Hippocampal formation (tissue), 2 donors: ENCODE measurements around the gene GLUD1.
"Not testable (repeated sequence)": the region's sequence is repeated elsewhere in the genome, so short reads cannot be mapped to it uniquely, and the experiment has no call there.

Experiments
- DNase-seq, 2 donors: peaks; one replicate each; lab custom pipeline; 2025; lab: John Stamatoyannopoulos, UW

Gene GLUD1

GRCh38 chr10:87090779-87091178 is 3.9 kb downstream of the GLUD1 start:
- no peak for DNase-seq

DNA sequence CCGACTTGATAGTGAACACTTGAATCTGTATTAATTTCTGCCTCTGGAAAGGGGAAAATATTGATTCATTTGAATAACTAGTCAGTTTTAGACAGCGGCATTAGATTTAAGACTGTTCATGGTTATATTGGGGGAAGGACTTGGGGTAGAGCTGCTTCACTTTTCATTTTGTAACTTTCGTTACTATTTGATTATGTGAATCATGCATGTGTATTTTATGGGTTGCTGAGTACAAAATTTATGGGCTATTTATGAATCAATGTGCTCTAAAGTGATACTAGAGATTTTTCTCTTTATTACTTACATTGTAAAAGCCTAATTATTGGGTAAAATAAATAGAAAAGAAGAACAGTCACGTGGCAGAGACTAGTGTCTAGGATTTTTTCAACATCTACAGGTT is 4.9 kb downstream of the GLUD1 start:
- DNase-seq: no peak

- DNase-seq: no peak
Observed at GRCh38 chr10:87085537-87085936, 9.1 kb downstream of the GLUD1 start.

DNA sequence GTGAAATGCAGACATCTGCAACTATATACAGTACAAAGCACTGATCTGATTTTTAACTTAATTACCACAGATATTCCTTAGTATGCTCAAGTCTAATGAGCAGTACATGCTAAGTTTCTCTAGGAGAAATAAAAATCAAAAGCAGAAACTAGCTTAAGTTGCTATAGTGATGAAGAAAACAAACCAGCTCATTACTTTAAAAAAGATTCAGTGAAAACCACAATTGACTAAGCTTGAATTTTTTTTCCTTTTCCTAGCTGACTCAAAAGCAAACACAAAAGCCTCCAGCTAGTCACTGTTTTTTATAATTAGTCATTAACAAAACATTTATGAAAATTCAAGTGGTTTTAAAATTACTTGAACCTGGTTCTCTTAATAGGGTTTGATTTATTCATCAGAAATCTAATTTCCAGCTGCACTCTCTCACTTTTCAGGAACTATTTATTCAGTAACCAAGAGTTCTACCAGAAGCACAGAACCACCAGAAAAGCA is 10.3 kb downstream of the GLUD1 start:
- not testable (repeated sequence) for DNase-seq

- not testable (repeated sequence) for DNase-seq
Observed at GRCh38 chr10:87083576-87084290, 10.9 kb downstream of the GLUD1 start.

DNA sequence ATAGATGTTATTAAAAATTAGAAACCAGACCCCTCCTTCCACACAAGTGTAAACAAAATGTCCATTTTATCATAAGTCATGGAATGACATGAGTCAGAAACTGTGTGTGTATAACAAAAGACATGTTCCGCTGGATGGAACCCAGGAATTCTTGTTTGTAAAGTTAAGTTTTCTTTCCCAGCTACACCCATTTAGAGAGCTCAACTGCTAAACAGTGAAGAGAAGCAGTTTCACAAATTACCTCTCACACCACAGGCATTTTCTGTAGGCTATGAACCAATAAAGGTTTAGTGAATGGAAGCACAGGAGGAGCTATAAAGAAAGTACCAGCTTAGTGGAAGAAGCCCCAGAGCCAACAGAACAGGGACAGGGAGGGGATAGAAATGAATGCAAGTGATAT is 12.4 kb downstream of the GLUD1 start:
- not testable (repeated sequence) for DNase-seq

DNA sequence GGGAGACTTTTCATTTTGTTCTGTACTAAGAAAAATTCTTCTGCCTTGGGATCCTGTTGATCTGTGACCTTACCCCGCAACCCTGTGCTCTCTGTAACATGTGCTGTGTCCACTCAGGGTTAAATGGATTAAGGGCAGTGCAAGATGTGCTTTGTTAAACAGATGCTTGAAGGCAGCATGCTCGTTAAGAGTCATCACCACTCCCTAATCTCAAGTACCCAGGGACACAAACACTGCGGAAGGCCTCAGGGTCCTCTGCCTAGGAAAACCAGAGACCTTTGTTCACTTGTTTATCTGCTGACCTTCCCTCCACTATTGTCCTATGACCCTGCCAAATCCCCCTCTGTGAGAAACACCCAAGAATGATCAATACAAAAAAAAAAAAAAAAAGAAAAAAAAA is 13.1 kb downstream of the GLUD1 start:
- DNase-seq: not testable (repeated sequence)

- not testable (repeated sequence) for DNase-seq
Observed at GRCh38 chr10:87080621-87081020, 14.0 kb downstream of the GLUD1 start.

DNA sequence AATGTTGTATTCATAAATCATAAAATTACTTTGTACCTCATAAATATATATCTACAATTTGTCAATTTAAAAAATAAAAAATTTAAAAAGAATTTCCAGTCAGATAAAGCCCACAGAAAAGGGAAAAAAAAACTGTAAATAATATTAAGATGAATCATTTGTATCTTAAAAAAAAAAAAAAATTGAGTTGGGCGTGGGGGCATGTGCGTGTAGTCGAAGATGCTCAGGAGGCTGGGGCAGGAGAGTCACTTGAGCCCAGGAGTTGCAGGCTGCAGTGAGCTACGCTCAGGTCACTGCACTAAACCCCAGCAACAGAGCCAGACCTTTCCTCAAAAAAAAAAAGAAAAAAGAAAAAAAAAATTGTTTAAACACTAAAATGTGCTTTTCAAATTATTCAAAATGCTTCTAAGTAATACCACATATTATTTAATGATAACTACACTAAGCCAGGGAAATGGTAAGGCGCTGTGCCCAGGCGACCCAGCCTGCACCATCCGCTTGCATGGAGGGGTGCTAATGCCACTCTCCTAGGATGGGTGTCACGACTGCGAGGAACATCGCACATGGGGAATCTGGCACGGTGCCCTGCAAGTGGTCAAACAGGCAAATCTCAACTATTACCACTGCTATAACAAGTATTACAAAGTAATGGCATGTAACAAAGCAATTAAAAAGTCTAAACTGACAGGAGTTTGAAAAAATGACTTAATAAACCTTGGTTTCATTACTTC is 15.4 kb downstream of the GLUD1 start:
- no peak for DNase-seq

- DNase-seq: not testable (repeated sequence)
Observed at GRCh38 chr10:87076421-87076820, 18.2 kb downstream of the GLUD1 start.

- no peak for DNase-seq
Observed at GRCh38 chr10:87072449-87072848, 22.2 kb downstream of the GLUD1 start.

DNA sequence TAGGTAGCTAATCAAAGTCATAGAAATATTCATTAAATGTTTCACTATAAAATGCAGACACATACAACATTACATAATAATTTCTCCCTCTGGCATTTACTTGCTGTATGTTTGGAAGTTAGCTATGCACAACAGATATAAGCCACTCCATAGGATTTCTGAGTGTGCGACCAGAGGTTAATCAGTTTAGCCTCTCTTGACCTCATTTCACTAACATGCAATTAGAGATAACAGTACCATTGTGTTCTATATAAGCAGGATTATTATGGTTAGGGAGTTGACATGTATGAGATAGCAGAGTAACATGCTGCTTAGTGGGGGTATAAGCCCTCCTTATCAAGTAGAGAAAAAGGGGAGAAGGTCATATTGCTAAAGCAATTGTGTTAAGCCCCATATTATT is 26.4 kb downstream of the GLUD1 start:
- no peak for DNase-seq

DNA sequence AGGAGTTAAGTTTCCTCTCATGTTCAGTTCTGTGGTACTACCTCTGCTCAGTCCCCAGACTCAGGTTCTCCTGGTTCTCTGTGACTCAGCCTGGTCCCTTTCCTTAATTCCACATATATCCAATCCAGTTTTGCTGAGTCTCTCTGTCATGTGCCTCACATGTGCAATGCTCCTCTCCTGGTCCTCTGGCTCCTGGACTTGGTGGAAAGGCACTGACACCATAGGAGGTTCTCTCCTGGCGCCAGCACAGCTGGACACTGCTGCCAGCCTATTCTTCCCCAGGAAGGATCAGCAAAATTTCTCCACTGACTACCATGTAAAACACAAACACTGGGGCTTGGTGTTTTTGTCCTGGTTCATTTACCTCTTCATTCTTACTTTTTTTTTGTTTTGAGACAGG is 27.8 kb downstream of the GLUD1 start:
- no peak for DNase-seq

GRCh38 chr10:87066178-87066577 is 28.5 kb downstream of the GLUD1 start:
- no peak for DNase-seq

DNA sequence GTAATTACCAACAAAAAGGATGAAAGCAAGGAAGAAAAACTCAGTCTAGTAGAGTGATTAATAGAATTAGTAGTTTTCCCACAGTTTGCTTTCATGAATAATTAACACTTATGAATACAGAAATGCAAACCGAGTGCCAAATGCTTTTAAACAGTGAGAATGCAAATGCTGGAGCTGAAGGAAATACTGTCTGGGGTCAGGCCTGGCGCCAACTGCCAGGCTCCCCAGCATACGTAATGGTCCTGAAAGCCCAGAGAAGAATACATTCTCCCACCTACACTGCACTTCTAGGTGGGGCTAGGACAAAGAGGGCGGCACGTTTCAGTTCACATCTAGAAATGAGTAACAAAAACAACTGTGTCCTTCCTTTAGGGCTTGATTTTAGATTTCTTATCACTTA is 30.0 kb downstream of the GLUD1 start:
- peak; percentile 34 to 80 for DNase-seq

DNA sequence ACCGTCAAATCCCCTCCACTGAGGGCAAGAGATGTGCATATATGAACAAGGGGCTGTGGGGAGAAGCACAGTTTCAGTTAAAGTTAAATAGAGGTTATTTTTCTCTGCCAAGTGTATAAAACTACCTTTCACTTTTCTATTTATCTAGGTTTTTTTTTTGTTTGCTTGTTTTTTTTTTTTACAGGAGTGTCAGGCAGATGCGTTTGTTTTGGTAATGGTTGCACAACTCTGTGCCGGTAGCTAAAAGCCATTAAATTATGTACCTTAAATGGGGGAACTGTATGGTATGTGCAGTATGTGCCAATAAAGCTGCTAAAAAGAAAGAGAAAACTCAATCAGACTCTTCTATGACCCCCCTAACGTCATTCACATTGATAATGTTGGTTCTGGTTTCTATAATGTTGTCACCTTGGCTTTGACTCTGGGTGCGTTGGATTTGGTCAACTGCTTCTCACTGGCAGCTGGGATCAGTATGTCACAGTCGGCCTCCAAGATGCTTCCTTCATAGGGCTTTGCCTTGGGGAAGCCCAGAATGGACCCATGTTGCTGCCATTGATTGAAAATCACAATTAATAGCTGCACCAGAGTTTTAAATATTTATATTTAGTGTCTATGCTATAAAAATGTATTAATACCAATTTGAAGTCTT is 34.2 kb downstream of the GLUD1 start:
- no peak for DNase-seq

- DNase-seq: no peak
Observed at GRCh38 chr10:87059401-87059800, 35.2 kb downstream of the GLUD1 start.

DNA sequence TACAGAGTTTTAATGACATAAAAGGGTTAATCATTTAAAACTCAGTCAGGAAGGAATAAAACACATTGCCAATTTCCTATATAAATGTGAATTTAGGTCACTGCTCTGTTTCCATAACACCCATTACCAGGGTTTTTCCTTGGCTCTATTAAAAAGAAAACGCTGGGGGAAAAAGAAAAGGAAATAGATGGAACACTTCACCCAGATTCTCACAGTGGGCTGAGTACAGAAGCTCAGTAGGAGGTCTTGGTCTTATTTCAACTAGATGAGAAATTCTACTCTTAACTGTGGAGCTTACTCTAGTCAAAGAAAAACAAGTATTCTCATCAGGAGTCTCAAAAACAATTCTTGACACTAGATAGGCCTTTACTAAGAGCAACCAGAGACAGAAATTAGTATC is 36.5 kb downstream of the GLUD1 start:
- peak in 1 of 2 donors; percentile 78 for DNase-seq

DNA sequence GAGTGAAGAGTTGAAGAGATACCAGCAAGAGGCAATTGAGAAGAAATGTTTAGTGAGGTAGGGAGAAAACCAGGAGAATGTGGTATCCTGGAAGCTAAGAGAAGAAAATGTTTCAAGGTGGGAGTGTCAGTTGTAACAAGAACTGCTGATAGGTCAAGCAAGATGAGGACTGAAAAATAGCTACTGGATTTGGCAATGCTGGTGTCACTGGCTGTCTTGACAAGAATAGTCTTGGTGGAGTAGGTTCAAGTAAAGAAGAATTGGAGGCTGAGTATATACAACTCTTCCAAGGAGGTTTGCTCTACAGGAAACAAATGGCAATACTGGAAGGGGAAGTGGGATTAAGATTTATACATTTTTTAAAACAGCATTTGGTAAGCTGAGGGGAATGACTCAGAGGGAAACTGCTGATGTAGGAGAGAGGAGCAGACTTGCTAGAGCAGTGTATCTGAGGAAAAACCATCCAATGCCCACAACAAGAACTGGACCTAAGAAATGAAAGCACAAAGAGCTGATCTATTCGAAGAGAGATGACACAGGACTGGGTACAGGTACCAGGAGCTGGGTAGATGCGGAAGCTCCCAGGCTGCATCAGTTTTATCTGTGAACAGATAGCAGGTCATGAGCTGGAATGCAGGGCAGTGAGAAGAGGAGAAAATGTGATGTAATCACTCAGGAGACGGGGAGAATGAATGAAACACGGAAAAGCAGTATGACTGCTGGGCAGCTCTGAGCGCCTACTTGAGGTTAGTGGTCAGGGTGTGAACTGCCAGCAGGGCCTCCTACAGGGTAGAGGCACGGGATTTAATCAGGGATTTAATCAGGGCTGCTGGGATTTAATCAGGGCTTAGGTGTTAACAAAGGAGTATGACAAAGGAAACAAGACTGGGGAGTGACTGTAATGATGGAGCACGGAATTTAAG is 40.0 kb downstream of the GLUD1 start:
- DNase-seq: no peak

- DNase-seq: peak; percentile 15 to 62
Observed at GRCh38 chr10:87053577-87054181, 41.0 kb downstream of the GLUD1 start.

GRCh38 chr10:87053111-87053510 is 41.5 kb downstream of the GLUD1 start:
- DNase-seq: peak; percentile 60 to 85
